ENCODE data around the gene GPR161.
"Not testable (repeated sequence)": the region's sequence is repeated elsewhere in the genome, so short reads cannot be mapped to it uniquely, and the experiment has no call there.

GPR161 gene

DNA sequence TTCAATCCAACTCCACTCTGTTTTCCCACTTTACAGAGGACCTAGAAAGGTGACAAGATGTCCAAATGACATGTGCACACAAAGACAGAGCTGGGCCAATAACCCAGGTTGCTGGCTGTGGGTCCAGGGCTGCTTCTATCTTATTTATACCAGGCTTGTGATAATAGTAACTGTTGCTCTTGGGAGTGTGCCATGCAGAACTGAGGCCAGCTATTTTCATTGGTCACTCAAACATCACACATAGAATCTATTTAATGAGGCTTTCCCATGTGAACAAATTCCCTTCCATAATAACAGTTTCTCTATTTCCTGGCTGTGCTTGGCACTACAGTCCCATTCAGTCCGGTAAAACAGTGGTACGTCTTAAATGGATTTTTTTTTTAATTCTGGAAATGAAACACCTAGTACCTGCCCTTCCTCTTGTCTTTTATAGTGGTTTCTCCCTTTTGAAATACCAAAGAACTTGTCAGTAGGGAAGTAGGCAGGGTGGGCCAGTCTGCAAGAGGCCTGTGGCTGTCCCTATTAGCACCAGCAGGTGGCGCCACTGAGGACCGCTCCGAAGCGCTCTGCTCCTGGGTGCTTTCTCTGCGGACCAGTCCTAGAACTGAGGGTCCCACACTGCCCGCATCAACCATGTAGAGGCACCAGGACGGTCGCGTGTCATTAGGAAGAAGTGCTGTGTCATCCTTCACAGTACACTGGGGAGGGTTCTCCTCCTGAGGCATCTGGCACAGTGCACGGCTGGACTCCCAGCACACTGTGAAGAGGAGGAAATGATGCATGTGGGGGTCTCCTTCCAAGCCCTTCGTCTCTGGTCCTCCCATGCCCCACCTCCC lies 52.1 kb downstream of the GPR161 start:
- DNase-seq = peak; percentile 22

DNA sequence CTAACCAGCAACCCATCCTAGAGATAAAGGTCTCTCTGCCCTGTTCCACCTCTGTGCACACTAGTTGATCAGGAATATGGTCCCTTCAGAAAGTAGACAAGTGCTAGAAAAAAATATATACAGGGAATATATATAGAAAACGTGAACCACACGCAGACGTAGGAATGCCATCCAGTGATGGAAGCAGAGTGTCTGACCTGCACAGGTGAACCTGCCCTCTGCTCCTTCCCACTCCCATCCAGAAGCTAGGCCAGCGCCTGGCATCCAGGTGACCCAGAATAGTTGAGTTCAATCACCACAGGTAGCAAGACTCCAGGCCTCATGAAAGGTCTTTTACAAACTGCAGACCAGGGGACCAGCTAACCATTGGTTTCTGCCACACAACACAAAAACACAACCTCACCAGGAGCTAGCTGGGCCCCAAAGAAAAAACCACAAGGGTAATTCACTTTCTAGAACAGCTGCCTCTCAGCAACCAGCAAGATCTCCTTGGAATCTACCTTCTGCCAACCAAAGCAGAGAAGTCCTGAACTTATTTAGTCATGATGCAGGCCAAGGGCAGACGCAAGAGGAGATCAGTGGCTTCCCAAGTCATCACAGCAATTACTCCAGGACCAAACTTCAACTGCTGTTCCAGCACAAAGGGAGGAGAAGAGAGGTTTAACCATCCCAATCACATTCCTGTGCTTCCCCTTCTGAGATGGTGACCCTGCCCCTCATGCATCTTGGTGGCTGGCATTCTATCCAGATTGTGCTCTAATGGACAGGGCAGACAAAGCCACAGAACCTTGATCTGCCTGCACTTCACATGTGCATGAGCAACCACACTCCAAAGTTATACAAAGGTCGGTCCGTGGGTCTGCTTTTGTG lies 53.0 kb downstream of the GPR161 start:
- no peak for DNase-seq

DNA sequence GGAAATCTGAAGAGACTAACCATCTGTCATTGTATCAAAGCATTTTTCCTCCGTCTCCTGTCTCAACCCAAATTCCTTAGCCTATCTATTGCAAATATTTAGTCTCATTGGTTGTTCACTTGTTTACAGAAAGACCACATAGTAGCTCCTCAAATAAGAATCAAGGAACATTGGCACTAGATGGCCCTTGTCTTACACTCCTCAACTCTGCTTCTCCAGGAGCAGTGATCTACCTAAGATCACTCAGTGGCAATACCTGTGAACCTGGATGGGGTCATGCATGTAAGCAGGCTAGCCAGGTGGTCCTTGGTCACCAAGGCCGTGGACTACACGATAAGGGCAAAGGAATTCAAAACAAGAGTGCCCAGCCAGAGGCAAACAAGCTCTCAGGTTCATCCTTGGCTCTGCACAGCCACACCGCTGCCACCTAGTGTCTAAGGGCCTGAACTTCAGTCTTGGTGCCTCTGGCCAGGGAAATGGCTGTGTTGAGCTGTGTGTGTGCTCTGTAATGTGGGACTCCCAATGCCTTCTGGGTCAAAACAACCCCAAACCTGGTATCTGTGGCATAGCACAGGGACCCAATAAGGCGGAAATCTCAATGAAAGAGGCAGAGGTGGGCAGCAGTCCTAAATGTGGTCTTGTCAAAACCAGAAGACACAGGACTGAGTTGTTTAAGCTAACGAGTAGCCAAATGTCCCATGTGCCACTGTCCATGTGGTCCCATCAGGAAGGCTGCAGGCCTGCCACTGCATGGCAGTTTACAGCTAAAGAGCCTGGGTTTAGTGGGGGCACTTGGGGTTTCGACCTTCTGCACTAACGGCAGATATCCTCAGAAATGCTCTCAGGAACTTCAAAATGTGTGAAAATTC lies 54.5 kb downstream of the GPR161 start:
- peak; percentile 56 for DNase-seq

DNA sequence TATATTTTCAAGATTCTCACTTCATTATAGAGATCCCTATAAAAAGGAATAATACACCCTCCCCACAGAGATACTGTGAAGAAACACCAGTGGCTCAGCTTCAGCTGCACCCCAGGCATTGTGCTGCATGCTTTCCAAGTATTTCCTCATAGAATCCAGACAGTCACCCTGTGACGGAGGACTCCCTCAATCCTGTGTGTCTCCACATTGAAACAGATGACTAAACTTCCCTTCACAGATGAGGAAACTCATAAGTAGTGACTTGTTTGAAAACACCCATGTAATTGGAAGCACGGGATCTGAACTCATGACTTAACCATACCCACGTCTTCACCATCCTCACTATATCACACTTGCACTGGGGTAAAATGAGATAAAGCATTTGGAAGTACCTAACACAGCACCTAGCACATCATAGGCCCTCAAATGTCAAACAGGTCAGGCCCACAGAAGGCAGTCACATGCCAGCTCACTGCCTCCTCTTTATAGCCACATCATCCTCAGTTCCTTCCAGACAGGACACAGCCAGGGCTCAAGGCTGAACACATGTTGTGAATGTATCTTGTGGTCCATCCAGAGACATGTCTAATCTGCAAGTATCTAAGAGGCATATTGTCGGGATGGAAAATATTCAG lies 55.2 kb downstream of the GPR161 start:
- no peak for DNase-seq

DNA sequence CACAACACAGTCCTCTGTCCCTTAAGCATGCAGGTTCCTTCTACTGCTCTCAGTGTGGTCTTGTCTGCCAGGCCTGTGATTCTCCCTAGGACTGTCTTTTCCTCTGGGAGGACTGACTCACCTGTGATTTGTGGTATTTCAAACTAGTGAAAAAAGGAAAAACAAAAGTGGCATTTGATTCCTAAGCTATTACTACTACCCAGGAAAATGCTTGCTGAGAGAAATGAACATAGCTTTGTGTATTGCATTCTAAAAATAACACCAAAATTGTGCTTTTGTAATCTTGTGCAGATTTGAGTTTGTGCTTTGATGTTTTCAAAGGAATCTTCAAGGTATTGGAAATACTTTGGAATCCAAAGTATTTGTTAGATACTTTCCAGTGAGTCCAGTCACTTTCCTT lies 57.0 kb downstream of the GPR161 start:
- DNase-seq = no peak

DNA sequence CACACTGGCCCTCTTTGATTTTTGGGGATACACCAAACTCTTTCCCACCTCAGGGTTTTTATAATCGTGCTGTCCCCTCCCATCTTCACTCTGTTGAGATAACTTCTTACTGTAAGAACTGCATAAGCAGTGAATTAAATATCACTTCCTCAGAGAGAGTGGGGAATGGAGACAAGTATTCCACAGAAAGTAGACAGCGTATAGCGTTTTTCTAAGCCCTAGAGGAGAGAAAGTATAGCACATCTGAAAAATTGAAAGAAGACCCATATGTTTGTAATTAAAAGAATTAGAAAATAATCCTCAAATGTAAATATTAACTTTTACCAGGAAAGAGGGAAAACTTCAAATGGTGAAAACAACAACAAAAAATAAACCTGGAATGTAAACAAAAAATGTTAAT lies 67.3 kb downstream of the GPR161 start:
- DNase-seq = no peak

DNA sequence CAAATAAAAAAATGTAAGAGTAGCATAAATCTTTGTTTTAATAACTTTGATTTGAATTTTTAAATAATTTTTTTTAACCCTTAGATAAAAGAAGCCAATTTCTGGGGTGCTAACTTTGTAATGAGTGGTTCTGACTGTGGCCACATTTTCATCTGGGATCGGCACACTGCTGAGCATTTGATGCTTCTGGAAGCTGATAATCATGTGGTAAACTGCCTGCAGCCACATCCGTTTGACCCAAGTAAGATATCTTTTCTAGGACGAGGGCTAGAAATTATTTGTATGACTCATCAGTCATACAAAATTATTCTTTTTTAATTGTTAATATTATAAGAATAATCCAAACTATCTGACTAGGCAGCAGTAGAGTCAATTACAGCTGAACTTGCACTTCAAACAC lies 71.2 kb downstream of the GPR161 start:
- DNase-seq = no peak

DNA sequence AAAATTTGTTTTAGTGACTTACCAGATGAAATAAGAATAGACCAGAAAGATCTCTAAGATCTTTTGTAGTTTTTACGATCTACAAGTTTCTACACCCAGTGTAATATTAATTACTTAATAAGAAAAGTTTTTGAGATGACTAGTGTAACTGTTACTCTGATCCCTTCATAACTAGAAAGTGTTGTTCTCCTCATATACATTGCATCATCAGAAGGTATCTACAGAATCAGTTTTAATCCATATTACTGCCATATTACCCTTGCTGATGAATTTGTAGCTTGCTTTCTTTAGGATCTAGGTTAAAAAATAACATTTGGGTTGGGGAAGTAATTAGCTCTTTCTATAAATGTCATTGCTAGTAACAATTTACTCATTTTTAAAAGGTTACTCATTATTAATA lies 72.5 kb downstream of the GPR161 start:
- no peak for DNase-seq

DNA sequence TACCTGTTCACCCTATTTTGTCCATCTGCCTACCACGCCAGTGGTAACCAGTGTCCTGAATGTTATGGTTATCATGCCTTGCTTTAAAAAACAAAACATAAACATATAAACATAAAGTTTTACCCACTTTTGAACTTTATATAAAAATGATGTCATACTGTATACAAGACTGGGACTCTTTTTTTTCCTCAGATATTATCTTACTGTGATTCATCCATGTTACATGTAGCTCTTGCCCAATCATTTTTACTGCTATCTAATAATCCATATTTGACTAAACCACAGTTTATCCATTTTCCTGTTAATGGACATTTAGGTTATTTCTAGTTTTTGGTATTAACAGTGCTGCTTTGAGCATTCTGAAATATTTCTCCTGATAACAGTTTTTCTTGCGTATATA lies 78.8 kb downstream of the GPR161 start:
- no peak for DNase-seq

DNA sequence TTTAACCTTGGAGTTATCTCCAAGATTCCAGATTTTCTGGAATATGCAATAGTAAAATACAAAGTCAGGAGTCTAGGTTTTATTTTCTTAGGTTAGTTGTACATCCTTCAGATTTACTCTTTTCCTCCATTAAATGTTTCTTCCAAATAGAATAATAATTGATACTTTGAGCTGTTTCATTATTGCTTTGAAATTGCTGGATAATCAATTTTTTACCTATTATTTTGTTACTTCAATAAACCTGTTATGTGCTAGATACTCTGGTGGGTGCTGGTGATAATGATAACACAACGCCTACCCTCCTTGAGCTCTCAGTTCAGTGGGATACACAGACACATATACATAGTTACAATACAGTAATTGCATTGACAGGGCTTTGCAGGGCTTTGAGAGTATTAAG lies 79.4 kb downstream of the GPR161 start:
- no peak for DNase-seq

DNA sequence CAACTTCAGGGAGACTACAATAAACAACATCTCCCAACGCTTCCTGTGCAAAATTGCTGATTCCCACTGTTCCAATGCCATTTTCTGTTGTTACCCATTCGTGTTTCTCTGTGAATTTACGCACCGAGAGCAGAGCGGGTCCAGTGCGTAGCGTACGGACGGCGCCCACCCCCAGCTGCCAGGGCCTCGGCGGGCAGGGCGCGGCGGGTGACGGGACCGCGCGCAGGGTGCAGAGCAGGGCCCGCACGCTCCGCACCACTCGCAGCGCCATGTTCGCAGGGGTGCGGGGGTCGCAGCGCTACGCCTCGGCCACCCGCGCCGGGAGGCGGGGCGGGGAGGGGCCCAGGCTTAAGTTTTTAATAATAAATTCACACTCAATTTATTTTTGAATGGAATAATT lies 80.6 kb downstream of the GPR161 start:
- not testable (repeated sequence) for DNase-seq

DNA sequence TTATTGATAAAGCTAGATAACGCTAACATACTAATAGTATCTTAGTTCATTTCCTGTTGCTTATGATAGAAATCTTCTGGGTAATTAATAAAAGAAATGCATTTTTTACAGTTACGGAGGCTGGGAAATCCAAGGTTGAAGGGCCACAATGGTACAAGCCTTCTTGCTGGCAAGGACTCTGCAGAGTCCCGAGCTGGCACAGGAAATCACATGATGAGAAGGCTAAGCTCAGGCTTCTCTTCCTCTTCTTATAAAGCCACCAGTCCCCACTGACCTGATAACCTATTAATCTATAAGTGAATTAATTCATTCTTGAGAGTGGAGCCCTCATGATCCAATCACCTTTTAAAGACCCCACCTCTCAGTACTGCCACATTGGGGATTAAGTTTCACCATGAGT lies 82.6 kb downstream of the GPR161 start:
- no peak for DNase-seq

DNA sequence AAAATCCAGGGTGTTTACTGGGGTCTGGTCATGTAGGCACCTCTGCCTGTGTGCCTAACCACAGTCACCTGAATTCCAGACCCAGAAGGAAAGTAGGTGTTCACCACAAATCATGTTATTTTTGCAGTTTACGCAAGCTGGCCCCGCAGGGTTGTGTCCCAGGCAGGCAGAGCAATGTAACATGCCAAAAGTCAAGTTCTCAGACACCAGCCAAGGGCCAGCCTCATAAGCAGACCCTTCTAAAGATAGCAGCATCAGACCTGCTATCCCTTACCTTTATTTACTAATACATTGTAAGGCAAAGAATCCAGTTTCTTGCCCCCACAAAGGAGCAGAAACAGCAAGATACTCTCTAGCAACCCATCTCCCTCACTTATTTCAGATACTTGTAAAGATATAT lies 83.0 kb downstream of the GPR161 start:
- DNase-seq = no peak

DNA sequence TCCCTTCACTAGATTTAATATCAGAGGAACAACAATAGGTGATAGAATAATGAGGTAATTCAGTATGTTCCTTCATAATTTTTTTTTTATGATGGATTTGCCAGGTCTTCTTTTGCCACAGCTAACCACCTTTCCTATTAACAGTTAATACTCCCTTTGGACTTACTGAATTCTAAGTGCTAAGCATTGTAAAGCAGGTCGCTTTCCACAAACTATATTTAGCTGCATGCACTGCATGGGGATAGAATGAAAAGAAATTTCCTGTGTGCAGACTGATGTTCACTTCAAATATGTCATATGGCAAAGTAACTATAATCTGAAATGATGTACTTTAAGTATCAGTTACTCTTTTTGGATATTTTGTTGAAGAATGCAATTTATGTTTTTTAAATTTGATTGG lies 85.8 kb downstream of the GPR161 start:
- DNase-seq = no peak

DNA sequence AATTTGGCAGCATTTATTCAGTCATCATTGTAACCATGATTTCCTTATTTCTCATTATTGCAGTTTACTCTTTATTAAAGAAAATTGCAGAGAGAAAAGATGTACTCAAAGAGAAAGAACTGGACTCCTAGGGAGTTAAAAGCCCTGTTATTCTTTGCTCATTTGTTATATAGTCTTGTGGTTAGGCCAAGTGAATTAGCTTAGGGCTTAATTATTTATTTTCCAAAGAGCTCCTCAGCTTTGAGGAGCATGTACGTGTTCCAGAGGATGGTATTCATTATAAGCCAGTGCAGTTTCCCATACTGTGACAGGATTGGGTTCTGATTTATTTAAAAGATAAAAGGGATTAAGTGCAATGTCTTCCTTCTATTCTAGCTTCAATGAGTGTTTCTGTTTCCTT lies 86.4 kb downstream of the GPR161 start:
- DNase-seq = no peak

DNA sequence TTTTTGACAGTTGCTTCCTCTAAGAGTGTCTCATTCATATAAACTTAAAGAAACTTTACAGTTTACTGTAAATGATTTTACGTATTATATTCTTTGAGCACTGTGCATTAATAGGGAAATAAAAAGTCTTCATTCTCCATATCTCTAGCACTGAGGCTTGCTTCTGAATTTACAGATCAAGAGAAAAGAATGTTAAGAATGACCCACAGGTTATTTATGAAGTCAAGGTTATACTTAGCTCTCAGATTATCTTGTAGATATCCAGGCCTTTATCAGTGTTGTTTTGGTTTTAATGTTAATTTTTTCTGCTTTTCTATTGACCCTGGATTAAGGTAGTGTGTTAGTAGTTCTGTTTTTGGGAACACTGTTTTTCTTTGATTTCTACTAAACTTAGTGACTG lies 91.4 kb downstream of the GPR161 start:
- DNase-seq = no peak

DNA sequence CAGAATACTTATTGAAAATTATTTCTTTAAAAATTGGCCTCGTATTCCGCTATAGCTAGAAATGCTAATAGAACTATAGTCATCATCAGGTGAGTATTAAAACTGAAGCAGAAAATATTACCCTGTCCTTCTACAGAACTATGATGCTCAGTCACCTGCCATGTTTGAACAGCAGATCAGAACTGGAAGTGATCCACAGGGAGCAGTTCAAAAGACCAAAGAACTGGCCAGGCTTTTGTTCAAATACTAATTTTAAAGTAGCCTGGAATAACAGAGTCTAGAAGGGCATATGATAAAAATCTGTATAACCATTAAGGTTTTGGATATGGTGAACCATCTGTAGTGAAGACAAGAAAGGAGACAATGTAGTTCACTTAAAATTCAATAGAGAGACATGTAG lies 94.4 kb downstream of the GPR161 start:
- DNase-seq = no peak

DNA sequence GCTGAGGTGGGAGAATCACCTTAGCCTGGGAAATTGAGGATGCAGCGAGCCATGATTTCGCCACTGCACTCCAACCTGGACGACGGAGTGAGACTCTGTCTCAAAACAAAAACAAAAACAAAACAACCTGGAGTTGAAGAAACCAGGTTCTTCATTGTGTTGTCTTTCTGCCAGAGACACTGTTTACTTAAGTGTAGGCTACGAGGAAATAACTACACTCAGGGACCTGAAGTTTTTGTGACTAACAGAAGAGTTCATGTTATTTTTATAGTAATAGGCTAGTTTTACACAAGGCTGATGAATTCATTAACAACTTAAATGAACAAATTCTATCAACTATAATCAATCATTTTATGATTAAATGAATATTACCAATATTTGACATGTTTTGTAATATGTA lies 101.4 kb downstream of the GPR161 start:
- no peak for DNase-seq

DNA sequence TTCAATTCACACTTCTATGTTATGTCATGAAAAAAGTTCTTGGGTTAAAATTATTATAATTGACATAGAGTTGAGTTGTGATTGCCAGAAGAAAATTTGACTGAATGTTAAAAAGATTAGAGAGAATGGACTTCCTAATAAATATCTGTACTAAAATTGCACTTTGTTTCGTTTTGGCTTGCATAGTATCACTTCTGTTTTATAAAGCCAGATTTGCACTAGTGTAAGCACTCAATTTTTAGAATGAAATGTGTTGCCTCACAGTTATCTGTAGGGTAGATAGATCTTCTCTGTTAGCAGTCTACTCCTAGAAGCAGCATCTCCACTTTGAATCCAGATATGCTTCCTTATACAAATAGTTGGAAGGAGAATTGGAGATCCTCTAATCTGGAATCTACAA lies 104.7 kb downstream of the GPR161 start:
- no peak for DNase-seq

DNA sequence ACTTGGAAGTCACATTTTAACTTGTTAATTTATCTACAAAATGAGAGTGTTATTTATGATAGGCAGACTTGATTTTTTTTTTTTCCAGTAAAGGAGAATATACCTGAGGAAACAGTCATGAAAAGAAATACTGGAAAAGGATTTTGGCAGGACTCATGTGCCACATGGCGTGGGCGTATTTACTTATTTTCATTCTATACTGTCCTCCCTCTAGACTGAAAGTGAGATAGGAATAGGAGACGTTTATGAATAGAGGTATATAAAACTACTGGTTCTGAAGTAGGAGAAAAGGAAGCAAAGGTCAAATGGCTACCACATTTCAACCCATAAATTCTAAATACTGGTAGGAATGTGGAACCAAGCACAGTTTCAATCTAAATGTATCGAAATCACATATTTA lies 105.1 kb downstream of the GPR161 start:
- DNase-seq = no peak

DNA sequence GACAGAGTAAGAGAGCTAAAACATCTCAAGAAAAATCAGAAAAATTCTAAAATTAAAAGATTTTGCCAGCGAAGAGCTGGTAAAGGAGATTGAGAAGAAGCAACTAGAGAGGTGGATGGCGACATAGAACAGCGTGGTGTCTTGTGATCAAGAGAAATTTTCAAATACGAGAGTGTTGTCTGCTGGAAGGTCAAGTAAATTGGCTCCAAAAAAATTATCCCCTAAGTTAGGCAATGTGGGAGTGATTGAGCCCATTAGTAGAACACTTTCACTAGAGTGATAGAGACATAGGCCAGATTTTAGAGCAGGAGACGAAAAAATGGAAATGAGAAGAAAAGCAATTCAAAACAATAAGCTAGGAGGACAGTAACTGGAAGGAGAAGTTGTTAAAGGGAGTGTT lies 105.5 kb downstream of the GPR161 start:
- no peak for DNase-seq
